ENCODE results near the gene DOCK1.
A peak's percentile ranks its signal among the peaks of the same experiment; 100 is the strongest.

Gene DOCK1

DNA sequence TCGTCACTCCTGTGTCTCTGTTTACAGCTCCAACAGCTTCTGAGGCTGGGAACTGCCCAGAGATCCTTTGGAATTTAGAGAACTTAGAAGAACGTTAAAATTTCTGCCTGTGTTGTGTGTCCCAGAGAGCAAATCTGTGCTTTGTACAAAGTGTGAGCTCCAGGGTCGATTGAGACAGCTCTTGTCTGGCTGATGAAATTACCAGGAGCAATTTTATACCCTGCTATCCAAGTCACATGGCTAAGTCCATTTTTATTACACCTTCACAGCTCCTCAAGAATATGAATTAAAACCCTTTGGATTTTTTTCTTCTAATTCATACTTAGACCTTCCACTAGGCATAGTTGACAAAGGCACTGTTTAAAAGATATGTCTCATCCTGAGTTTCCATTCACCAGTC is 337.7 kb downstream of the DOCK1 start:
- Histone ChIP-seq H3K27ac (ENCODE audit: low read depth, low read length) (no peak overlapping the region), H2BK15ac (replicated peaks; ENCODE audit: low read depth) (no peak overlapping the region), H3K27me3 (ENCODE audit: insufficient read depth, low read length, poor library complexity) (no peaks in the 10 kb centered on the region), H2BK120ac (ENCODE audit: low read depth, low read length) (no peak overlapping the region), H3K4ac (ENCODE audit: low read depth, low read length) (no peak overlapping the region), H3K9ac (ENCODE audit: low read length) (no peak overlapping the region), H3K4me2 (ENCODE audit: low read length) (no peak overlapping the region), H3K56ac (ENCODE audit: low read length) (no peak overlapping the region), H2AK5ac (ENCODE audit: low read length) (no peak overlapping the region), H3K23ac (ENCODE audit: low read length) (no peak overlapping the region), H4K5ac (ENCODE audit: low read length) (no peak overlapping the region), H4K8ac (ENCODE audit: low read depth, low read length) (no peak overlapping the region), H3K18ac (ENCODE audit: low read length) (no peak overlapping the region), H3K36me3 (ENCODE audit: control insufficient read depth, insufficient read depth, low read length) (no peaks in the 10 kb centered on the region), H3K79me2 (ENCODE audit: control insufficient read depth, insufficient read depth, low read length) (no peaks in the 10 kb centered on the region), H2BK5ac (ENCODE audit: low read length) (no peak overlapping the region), H3K4me1 (ENCODE audit: control insufficient read depth, low read depth, low read length) (no peaks in the 10 kb centered on the region), H3K79me1 (ENCODE audit: low read length) (no peaks in the 10 kb centered on the region), H3K4me3 (ENCODE audit: low read length) (no peak overlapping the region)
- WGBS (ENCODE audit: extremely low coverage, insufficient coverage, low lambda C conversion rate): no CpG with 5 or more reads among the region's 3 CpGs
- no peak for DNase-seq

DNA sequence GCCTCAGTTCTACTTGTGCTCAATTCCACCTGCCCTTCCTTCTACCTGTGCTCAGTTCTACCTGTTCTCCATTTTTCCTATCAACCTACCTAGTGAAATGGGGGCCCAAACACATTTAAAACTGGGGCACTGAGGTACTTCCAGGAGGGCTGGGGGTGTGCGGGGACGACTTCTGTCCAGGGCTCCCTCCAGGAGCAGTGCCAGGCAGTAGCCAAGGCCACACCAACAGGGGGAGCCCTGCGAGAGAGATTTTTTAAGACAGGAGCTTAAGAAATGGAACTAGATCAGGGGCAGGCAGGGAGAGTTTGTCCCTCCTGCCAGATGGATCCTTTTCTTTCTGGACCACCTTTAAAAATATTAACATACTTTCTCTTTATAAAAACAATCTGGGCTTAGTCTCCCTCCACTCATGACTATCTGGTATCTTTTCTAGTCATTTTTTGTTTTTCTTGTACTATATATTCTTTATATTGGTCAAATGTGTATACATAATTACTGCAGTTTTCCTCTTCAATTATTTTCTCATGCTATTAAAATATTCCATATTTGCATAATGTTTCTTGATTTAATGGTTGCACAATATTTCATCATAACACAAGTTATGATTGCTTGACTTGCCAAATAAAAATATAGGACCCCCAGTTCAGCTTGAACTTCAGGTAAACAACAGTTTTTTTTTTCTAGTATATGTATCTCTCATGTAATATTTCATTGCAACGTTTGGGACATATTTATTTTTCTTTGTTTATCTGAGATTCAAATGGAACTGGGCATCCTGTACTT is 338.5 kb downstream of the DOCK1 start:
- Histone ChIP-seq H4K5ac (ENCODE audit: low read length) (no peak overlapping the region), H3K56ac (ENCODE audit: low read length) (no peak overlapping the region), H4K8ac (ENCODE audit: low read depth, low read length) (no peak overlapping the region), H3K4ac (ENCODE audit: low read depth, low read length) (no peak overlapping the region), H2BK15ac (replicated peaks; ENCODE audit: low read depth) (no peak overlapping the region), H3K4me2 (ENCODE audit: low read length) (no peak overlapping the region), H3K27ac (ENCODE audit: low read depth, low read length) (no peak overlapping the region), H3K9ac (ENCODE audit: low read length) (no peak overlapping the region), H3K23ac (ENCODE audit: low read length) (no peak overlapping the region), H3K27me3 (ENCODE audit: insufficient read depth, low read length, poor library complexity) (no peaks in the 10 kb centered on the region), H3K4me1 (ENCODE audit: control insufficient read depth, low read depth, low read length) (no peaks in the 10 kb centered on the region), H3K36me3 (ENCODE audit: control insufficient read depth, insufficient read depth, low read length) (no peaks in the 10 kb centered on the region), H2BK120ac (ENCODE audit: low read depth, low read length) (no peak overlapping the region), H3K18ac (ENCODE audit: low read length) (no peak overlapping the region), H3K79me2 (ENCODE audit: control insufficient read depth, insufficient read depth, low read length) (no peaks in the 10 kb centered on the region), H3K79me1 (ENCODE audit: low read length) (no peaks in the 10 kb centered on the region), H2BK5ac (ENCODE audit: low read length) (no peak overlapping the region), H3K4me3 (ENCODE audit: low read length) (no peak overlapping the region), H2AK5ac (ENCODE audit: low read length) (no peak overlapping the region)
- DNase-seq: peak; percentile 73
- WGBS (ENCODE audit: extremely low coverage, insufficient coverage, low lambda C conversion rate): no CpG with 5 or more reads among the region's 4 CpGs

DNA sequence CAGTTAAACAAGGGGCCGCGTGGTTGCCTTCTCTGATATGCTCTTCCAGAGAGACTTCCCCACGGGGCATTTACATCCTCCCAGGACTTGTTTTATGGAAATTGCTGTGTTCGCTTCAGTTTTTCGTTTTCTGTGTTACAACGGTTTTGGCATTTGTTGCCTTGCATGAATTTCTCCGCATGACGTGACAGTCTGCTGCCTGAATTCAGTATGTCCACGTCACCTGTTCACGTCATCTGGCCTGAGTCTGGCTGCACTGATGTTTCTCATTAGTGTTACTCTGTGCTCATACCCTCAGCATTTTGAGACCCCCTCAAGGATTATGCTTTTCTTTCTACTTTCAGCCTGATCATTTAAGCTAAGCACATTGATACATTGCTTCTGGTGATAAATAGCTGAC is 340.2 kb downstream of the DOCK1 start:
- Histone ChIP-seq H3K56ac (ENCODE audit: low read length) (no peak overlapping the region), H3K27me3 (ENCODE audit: insufficient read depth, low read length, poor library complexity) (no peaks in the 10 kb centered on the region), H2BK120ac (ENCODE audit: low read depth, low read length) (no peak overlapping the region), H3K27ac (ENCODE audit: low read depth, low read length) (no peak overlapping the region), H3K4ac (ENCODE audit: low read depth, low read length) (no peak overlapping the region), H2AK5ac (ENCODE audit: low read length) (no peak overlapping the region), H4K5ac (ENCODE audit: low read length) (no peak overlapping the region), H3K18ac (ENCODE audit: low read length) (no peak overlapping the region), H2BK5ac (ENCODE audit: low read length) (no peak overlapping the region), H3K79me1 (ENCODE audit: low read length) (no peaks in the 10 kb centered on the region), H3K36me3 (ENCODE audit: control insufficient read depth, insufficient read depth, low read length) (no peaks in the 10 kb centered on the region), H3K4me3 (ENCODE audit: low read length) (no peak overlapping the region), H3K9ac (ENCODE audit: low read length) (no peak overlapping the region), H3K23ac (ENCODE audit: low read length) (no peak overlapping the region), H3K4me1 (ENCODE audit: control insufficient read depth, low read depth, low read length) (no peaks in the 10 kb centered on the region), H2BK15ac (replicated peaks; ENCODE audit: low read depth) (no peak overlapping the region), H3K4me2 (ENCODE audit: low read length) (no peak overlapping the region), H4K8ac (ENCODE audit: low read depth, low read length) (no peak overlapping the region), H3K79me2 (ENCODE audit: control insufficient read depth, insufficient read depth, low read length) (no peaks in the 10 kb centered on the region)
- WGBS (ENCODE audit: extremely low coverage, insufficient coverage, low lambda C conversion rate): no CpG with 5 or more reads among the region's 10 CpGs
- DNase-seq: no peak

DNA sequence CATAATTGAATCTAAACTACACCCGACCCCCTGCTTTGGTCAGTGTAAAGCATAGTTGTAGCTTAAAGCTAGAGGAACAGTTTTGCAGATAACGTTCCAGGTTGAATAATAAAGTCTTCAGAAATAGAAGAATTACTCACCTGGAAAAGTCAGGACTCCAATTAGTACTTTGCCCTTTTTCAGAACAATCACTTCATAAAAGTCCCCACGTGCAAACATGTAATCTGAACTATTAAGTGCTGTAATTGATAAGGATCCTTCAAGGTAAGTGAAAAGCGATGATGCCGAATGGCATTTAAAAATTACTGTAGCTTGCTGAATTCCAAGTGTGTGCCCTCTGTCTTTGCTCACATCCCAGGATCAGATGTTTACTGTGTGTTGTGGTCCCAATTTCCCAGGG is 344.8 kb downstream of the DOCK1 start:
- DNase-seq: no peak
- Histone ChIP-seq H3K27me3 (ENCODE audit: insufficient read depth, low read length, poor library complexity) (no peaks in the 10 kb centered on the region), H2BK15ac (replicated peaks; ENCODE audit: low read depth) (no peak overlapping the region), H4K5ac (ENCODE audit: low read length) (no peak overlapping the region), H4K8ac (ENCODE audit: low read depth, low read length) (no peak overlapping the region), H2BK5ac (ENCODE audit: low read length) (no peak overlapping the region), H3K9ac (ENCODE audit: low read length) (no peak overlapping the region), H3K27ac (ENCODE audit: low read depth, low read length) (no peak overlapping the region), H3K79me1 (ENCODE audit: low read length) (no peaks in the 10 kb centered on the region), H3K56ac (ENCODE audit: low read length) (no peak overlapping the region), H3K4me2 (ENCODE audit: low read length) (no peak overlapping the region), H3K18ac (ENCODE audit: low read length) (no peak overlapping the region), H2AK5ac (ENCODE audit: low read length) (no peak overlapping the region), H3K4ac (ENCODE audit: low read depth, low read length) (no peak overlapping the region), H3K23ac (ENCODE audit: low read length) (no peak overlapping the region), H2BK120ac (ENCODE audit: low read depth, low read length) (no peak overlapping the region), H3K4me1 (ENCODE audit: control insufficient read depth, low read depth, low read length) (no peaks in the 10 kb centered on the region), H3K4me3 (ENCODE audit: low read length) (no peak overlapping the region), H3K36me3 (ENCODE audit: control insufficient read depth, insufficient read depth, low read length) (no peaks in the 10 kb centered on the region), H3K79me2 (ENCODE audit: control insufficient read depth, insufficient read depth, low read length) (no peaks in the 10 kb centered on the region)
- WGBS (ENCODE audit: extremely low coverage, insufficient coverage, low lambda C conversion rate): no CpG with 5 or more reads among the region's 5 CpGs

DNA sequence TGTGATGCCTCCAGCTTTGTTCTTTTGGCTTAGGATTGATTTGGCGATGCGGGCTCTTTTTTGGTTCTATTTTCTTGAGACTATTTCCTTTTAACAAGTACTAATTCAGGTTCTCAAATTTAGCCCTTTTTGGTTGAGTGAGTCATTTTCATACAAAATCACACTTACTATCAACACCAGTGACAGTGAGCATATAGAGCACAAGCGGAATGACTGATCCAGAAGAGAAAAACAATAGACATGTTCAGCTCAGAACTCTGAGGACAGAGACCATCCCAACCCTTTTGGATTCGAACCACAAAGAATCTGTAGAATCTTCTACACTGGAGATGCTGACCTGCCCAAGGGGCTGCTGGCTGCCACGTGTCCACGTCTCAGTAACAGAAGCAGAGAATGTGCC is 347.6 kb downstream of the DOCK1 start:
- Histone ChIP-seq H3K18ac (ENCODE audit: low read length) (no peak overlapping the region), H3K36me3 (ENCODE audit: control insufficient read depth, insufficient read depth, low read length) (no peaks in the 10 kb centered on the region), H2BK15ac (replicated peaks; ENCODE audit: low read depth) (no peak overlapping the region), H2BK5ac (ENCODE audit: low read length) (no peak overlapping the region), H3K27ac (ENCODE audit: low read depth, low read length) (no peak overlapping the region), H3K9ac (ENCODE audit: low read length) (no peak overlapping the region), H3K27me3 (ENCODE audit: insufficient read depth, low read length, poor library complexity) (no peaks in the 10 kb centered on the region), H3K4me3 (ENCODE audit: low read length) (no peak overlapping the region), H3K56ac (ENCODE audit: low read length) (no peak overlapping the region), H4K5ac (ENCODE audit: low read length) (no peak overlapping the region), H2AK5ac (ENCODE audit: low read length) (no peak overlapping the region), H4K8ac (ENCODE audit: low read depth, low read length) (no peak overlapping the region), H3K79me2 (ENCODE audit: control insufficient read depth, insufficient read depth, low read length) (no peaks in the 10 kb centered on the region), H3K4ac (ENCODE audit: low read depth, low read length) (no peak overlapping the region), H3K23ac (ENCODE audit: low read length) (no peak overlapping the region), H3K4me2 (ENCODE audit: low read length) (no peak overlapping the region), H3K4me1 (ENCODE audit: control insufficient read depth, low read depth, low read length) (no peaks in the 10 kb centered on the region), H2BK120ac (ENCODE audit: low read depth, low read length) (no peak overlapping the region), H3K79me1 (ENCODE audit: low read length) (no peaks in the 10 kb centered on the region)
- no peak for DNase-seq
- WGBS (ENCODE audit: extremely low coverage, insufficient coverage, low lambda C conversion rate): no CpG with 5 or more reads among the region's 6 CpGs

DNA sequence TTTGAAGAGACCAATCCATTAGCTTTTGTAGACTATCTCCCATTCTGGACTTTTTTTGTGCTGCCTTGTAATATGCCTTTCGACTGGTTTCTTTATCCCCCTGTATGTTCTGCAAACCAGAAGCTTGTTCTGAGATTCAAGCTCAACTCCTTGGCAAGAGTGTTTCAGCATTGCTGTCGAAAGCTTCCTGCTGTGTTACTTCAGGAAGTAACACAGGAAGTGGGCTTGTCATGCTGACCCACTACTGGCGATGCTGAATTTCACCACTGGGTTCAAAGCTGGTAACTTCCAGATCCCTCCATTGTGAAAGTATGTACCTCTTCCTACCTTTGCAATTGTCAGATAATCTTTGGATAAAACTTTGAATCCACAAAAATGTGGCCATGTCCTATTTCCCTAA is 349.0 kb downstream of the DOCK1 start:
- Histone ChIP-seq H3K9ac (ENCODE audit: low read length) (no peak overlapping the region), H3K79me2 (ENCODE audit: control insufficient read depth, insufficient read depth, low read length) (no peaks in the 10 kb centered on the region), H3K56ac (ENCODE audit: low read length) (no peak overlapping the region), H4K5ac (ENCODE audit: low read length) (no peak overlapping the region), H3K4ac (ENCODE audit: low read depth, low read length) (no peak overlapping the region), H3K27me3 (ENCODE audit: insufficient read depth, low read length, poor library complexity) (no peaks in the 10 kb centered on the region), H3K23ac (ENCODE audit: low read length) (no peak overlapping the region), H3K27ac (ENCODE audit: low read depth, low read length) (no peak overlapping the region), H2BK120ac (ENCODE audit: low read depth, low read length) (no peak overlapping the region), H2BK15ac (replicated peaks; ENCODE audit: low read depth) (no peak overlapping the region), H2BK5ac (ENCODE audit: low read length) (no peak overlapping the region), H4K8ac (ENCODE audit: low read depth, low read length) (no peak overlapping the region), H2AK5ac (ENCODE audit: low read length) (no peak overlapping the region), H3K79me1 (ENCODE audit: low read length) (no peaks in the 10 kb centered on the region), H3K4me1 (ENCODE audit: control insufficient read depth, low read depth, low read length) (no peaks in the 10 kb centered on the region), H3K36me3 (ENCODE audit: control insufficient read depth, insufficient read depth, low read length) (no peaks in the 10 kb centered on the region), H3K18ac (ENCODE audit: low read length) (no peak overlapping the region), H3K4me3 (ENCODE audit: low read length) (no peak overlapping the region), H3K4me2 (ENCODE audit: low read length) (no peak overlapping the region)
- no CpG with 5 or more reads among the region's 3 CpGs for WGBS (ENCODE audit: extremely low coverage, insufficient coverage, low lambda C conversion rate)
- DNase-seq: peak; percentile 44

Data from mesendoderm (in vitro differentiated cells).